ENCODE data around the gene MAMSTR. TPM values are rescaled to one million over a fixed set of nuclear protein-coding genes. Genes with fewer than 3 reads are reported as not detected.
A peak's percentile ranks its signal among the peaks of the same experiment; 100 is the strongest.
"Not testable (repeated sequence)": the region's sequence is repeated elsewhere in the genome, so short reads cannot be mapped to it uniquely, and the experiment has no call there.

MAMSTR gene
- total RNA-seq, 1 donor, result 1.7 TPM

- no peak overlapping the region for H3K4me3 ChIP-seq (ENCODE audit: low read depth, low read length)
- TF ChIP-seq, protein P1, sequence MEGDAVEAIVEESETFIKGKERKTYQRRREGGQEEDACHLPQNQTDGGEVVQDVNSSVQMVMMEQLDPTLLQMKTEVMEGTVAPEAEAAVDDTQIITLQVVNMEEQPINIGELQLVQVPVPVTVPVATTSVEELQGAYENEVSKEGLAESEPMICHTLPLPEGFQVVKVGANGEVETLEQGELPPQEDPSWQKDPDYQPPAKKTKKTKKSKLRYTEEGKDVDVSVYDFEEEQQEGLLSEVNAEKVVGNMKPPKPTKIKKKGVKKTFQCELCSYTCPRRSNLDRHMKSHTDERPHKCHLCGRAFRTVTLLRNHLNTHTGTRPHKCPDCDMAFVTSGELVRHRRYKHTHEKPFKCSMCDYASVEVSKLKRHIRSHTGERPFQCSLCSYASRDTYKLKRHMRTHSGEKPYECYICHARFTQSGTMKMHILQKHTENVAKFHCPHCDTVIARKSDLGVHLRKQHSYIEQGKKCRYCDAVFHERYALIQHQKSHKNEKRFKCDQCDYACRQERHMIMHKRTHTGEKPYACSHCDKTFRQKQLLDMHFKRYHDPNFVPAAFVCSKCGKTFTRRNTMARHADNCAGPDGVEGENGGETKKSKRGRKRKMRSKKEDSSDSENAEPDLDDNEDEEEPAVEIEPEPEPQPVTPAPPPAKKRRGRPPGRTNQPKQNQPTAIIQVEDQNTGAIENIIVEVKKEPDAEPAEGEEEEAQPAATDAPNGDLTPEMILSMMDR (IDR thresholded peaks at IDR 0.05; ENCODE audit: insufficient read depth, low read depth, low read length), result no peak
- peak; percentile 88 for DNase-seq (ENCODE audit: low read depth)
Measured at GRCh38 chr19:48724796-48725753, 5.5 kb upstream of the MAMSTR start.

GRCh38 chr19:48722196-48722708, 2.7 kb upstream of the MAMSTR start:
- TF ChIP-seq, protein P1 (IDR thresholded peaks at IDR 0.05; ENCODE audit: insufficient read depth, low read depth, low read length), result no peak
- H3K4me3 ChIP-seq (ENCODE audit: low read depth, low read length), result no peak overlapping the region
- DNase-seq (ENCODE audit: low read depth), result no peak

DNA sequence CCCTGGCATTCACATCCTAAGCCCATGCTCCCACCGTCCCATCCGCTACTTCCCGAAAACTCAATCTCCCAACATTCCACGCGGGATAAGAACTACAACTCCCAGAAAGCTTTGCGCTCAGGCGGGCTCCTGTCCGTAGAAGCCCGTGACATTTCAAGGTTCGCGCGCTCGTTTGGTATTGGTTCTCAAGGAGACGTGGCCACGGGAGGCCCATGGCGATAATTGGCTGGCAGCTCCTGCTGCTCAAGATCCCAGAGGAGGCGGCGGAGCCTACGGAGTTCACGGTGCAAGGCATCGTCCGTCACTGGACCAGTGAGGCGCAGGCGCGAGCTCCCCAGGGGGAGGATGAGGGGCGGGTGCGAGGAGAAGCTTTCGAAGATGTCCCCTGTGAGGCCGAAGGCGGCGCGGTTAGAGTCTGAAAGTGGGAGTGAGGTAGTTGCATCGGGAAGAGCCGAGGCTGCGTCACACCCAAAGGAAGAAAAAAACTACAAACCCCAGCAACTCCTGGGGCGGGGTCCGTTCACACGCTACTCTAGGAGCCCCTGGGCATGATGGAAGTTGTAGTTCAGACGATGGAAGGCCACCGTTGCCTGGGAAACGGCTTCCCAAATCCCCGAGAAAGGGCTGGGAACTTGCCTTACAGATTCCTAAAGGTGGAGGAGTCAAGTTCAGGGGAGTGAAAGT, 1.2 kb upstream of the MAMSTR start:
- peak; percentile 99 for DNase-seq (ENCODE audit: low read depth)
- peak overlapping the region; percentile 77 for H3K4me3 ChIP-seq (ENCODE audit: low read depth, low read length)
- TF ChIP-seq, protein P1 (IDR thresholded peaks at IDR 0.05; ENCODE audit: insufficient read depth, low read depth, low read length), result no peak

GRCh38 chr19:48720251-48720612, 707 bp upstream of the MAMSTR start:
- no peak for DNase-seq (ENCODE audit: low read depth)
- H3K4me3 ChIP-seq (ENCODE audit: low read depth, low read length), result peak overlapping the region; percentile 77
- TF ChIP-seq, protein P1 (IDR thresholded peaks at IDR 0.05; ENCODE audit: insufficient read depth, low read depth, low read length), result no peak

DNA sequence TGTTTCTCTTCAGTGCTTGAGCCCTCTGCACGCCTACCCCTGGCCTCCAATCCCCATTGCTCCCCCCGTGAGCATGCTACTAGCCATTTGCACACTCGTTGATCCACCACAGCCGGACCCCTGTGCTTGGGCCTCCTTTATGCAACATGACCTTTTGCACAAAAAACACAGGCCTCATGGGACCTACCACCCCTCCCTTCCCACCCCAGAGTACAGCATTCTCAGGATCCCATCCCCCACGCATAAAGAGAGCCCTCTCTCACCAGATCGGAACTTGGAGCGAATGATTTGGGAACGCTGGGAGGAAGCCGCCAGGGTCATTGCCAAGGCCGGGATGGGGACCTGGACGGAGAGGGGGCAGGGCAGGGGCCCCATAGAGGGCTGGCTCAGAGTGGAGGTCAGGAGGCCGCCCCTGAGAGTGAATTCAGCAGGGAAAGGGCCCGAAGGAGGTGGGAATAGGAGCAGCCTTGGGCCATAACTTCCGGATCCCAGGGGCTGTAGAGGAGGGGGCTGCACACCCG, 754 bp downstream of the MAMSTR start:
- TF ChIP-seq, protein P1 (IDR thresholded peaks at IDR 0.05; ENCODE audit: insufficient read depth, low read depth, low read length), result no peak
- H3K4me3 ChIP-seq (ENCODE audit: low read depth, low read length), result no peak overlapping the region
- DNase-seq (ENCODE audit: low read depth), result no peak

DNA sequence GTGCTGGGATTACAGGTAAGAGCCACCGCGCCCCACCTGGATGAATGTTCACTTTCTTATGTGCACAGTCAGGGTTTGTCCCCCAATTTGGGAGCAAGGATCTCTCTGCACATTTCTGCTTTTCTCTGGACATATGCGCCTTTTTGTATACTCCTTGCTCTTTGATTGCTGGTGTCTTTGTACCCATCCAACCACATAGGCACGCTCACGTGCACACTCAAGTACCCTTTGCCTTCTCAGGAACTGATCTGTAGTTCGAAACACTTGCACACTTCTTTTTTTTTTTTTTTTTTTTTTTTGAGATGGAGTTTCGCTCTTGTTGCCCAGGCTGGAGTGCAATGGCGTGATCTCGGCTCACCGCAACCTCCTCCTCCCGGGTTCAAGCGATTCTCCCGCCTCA, 1.4 kb downstream of the MAMSTR start:
- DNase-seq (ENCODE audit: low read depth); H3K4me3 ChIP-seq (ENCODE audit: low read depth, low read length): not testable (repeated sequence)

Data from fibroblast of villous mesenchyme (primary cell).